ENCODE results near the gene STRADA.

The STRADA gene

GRCh38 chr17:63701868-63702720 lies 39.5 kb downstream of the STRADA start:
- Mint-ChIP-seq H3K36me3 (peaks cover 34 to 54% of the 10 kb centered on the region in 2 donors), H3K4me1 (peaks cover 46 to 76% of the 10 kb centered on the region in 2 donors), H3K27ac (peak overlapping the region; percentile 97), H3K27me3 (no peaks in the 10 kb centered on the region), H3K4me3 (peak overlapping the region; percentile 88 to 90), H3K9me3 (no peaks in the 10 kb centered on the region)
- ATAC-seq (replicated peaks): peak; percentile 9 to 10
- DNase-seq: peak; percentile 40

GRCh38 chr17:63701456-63701820 lies 40.2 kb downstream of the STRADA start:
- DNase-seq: no peak

GRCh38 chr17:63700528-63701455 lies 40.8 kb downstream of the STRADA start:
- H3K9me3 Mint-ChIP-seq: no peaks in the 10 kb centered on the region
- H3K27me3 Mint-ChIP-seq: no peaks in the 10 kb centered on the region
- H3K4me3 Mint-ChIP-seq: peak overlapping the region; percentile 88 to 90
- H3K4me1 Mint-ChIP-seq: peaks cover 55 to 76% of the 10 kb centered on the region in 2 donors
- H3K27ac Mint-ChIP-seq: peak overlapping the region; percentile 97
- ATAC-seq (replicated peaks) (peak; percentile 11 to 14), DNase-seq (peak; percentile 54)
- H3K36me3 Mint-ChIP-seq: peaks cover 43 to 63% of the 10 kb centered on the region in 2 donors

More at GRCh38 chr17:63701456-63701820, 40.2 kb downstream of the STRADA start:
- H3K36me3 Mint-ChIP-seq: peaks cover 41 to 60% of the 10 kb centered on the region in 2 donors
- H3K27me3 Mint-ChIP-seq: no peaks in the 10 kb centered on the region
- no peak for ATAC-seq (replicated peaks)
- H3K27ac Mint-ChIP-seq: peak overlapping the region; percentile 97
- peak overlapping the region; percentile 88 to 90 for H3K4me3 Mint-ChIP-seq
- H3K9me3 Mint-ChIP-seq: no peaks in the 10 kb centered on the region
- peaks cover 51 to 76% of the 10 kb centered on the region in 2 donors for H3K4me1 Mint-ChIP-seq

GRCh38 chr17:63699638-63700527 lies 41.7 kb downstream of the STRADA start, which contains the start of gene LIMD2:
Gene LIMD2 (minus strand): TSS chr17:63700125. CDS start chr17:63699298, 827 bp downstream.
- peak; percentile 69 for DNase-seq
- Mint-ChIP-seq H3K4me1 (peaks cover 54 to 76% of the 10 kb centered on the region in 2 donors), H3K27ac (peak within 1 kb of the TSS; percentile 97), H3K4me3 (peak within 1 kb of the TSS; percentile 95), H3K27me3 (no peaks in the 10 kb centered on the region), H3K36me3 (peaks cover 45 to 66% of the 10 kb centered on the region in 2 donors), H3K9me3 (no peaks in the 10 kb centered on the region)
- peak; percentile 24 to 30 for ATAC-seq (replicated peaks)

GRCh38 chr17:63698886-63699637 lies 42.5 kb downstream of the STRADA start:
- H3K27me3 Mint-ChIP-seq: no peaks in the 10 kb centered on the region
- H3K27ac Mint-ChIP-seq: peak overlapping the region; percentile 97

GRCh38 chr17:63698381-63698885 lies 43.2 kb downstream of the STRADA start:
- Mint-ChIP-seq H3K9me3 (no peaks in the 10 kb centered on the region), H3K36me3 (peaks cover 43 to 72% of the 10 kb centered on the region in 2 donors), H3K27ac (peak overlapping the region; percentile 97), H3K4me1 (peaks cover 54 to 76% of the 10 kb centered on the region in 2 donors), H3K4me3 (peak overlapping the region; percentile 95), H3K27me3 (no peaks in the 10 kb centered on the region)
- DNase-seq: no peak
- no peak for ATAC-seq (replicated peaks)

More at GRCh38 chr17:63698886-63699637, 42.5 kb downstream of the STRADA start:
- Mint-ChIP-seq H3K9me3 (no peaks in the 10 kb centered on the region), H3K36me3 (peaks cover 44 to 72% of the 10 kb centered on the region in 2 donors), H3K4me1 (peaks cover 57 to 76% of the 10 kb centered on the region in 2 donors), H3K4me3 (peak overlapping the region; percentile 95)
- peak; percentile 90 for DNase-seq
- ATAC-seq (replicated peaks): peak; percentile 40 to 52

- DNase-seq: peak; percentile 81
- ATAC-seq (replicated peaks): peak; percentile 48 to 50
- H3K4me1 Mint-ChIP-seq: peaks cover 45 to 75% of the 10 kb centered on the region in 2 donors
These were observed 44.0 kb downstream of the STRADA start for GRCh38 chr17:63697341-63698286.

GRCh38 chr17:63696381-63696961 lies 45.1 kb downstream of the STRADA start:
- peak overlapping the region; percentile 95 for H3K4me3 Mint-ChIP-seq
- H3K27me3 Mint-ChIP-seq: no peaks in the 10 kb centered on the region
- H3K36me3 Mint-ChIP-seq: peaks cover 46 to 65% of the 10 kb centered on the region in 2 donors
- peaks cover 38 to 64% of the 10 kb centered on the region in 2 donors for H3K4me1 Mint-ChIP-seq
- ATAC-seq (replicated peaks) (peak in 1 of 2 donors; percentile 2), DNase-seq (peak; percentile 46)
- H3K27ac Mint-ChIP-seq: peak overlapping the region; percentile 97
- no peaks in the 10 kb centered on the region for H3K9me3 Mint-ChIP-seq

More at GRCh38 chr17:63697341-63698286, 44.0 kb downstream of the STRADA start:
- Mint-ChIP-seq H3K36me3 (peaks cover 45 to 67% of the 10 kb centered on the region in 2 donors), H3K4me3 (peak overlapping the region; percentile 95), H3K27me3 (no peaks in the 10 kb centered on the region), H3K27ac (peak overlapping the region; percentile 97), H3K9me3 (no peaks in the 10 kb centered on the region)

- no peak for ATAC-seq (replicated peaks)
- DNase-seq: no peak
- H3K27me3 Mint-ChIP-seq: no peaks in the 10 kb centered on the region
- peaks cover 34 to 61% of the 10 kb centered on the region in 2 donors for H3K4me1 Mint-ChIP-seq
- peak overlapping the region; percentile 97 for H3K27ac Mint-ChIP-seq
- H3K9me3 Mint-ChIP-seq: no peaks in the 10 kb centered on the region
- H3K4me3 Mint-ChIP-seq: peak overlapping the region; percentile 95
- H3K36me3 Mint-ChIP-seq: peaks cover 46 to 63% of the 10 kb centered on the region in 2 donors
These were observed 45.7 kb downstream of the STRADA start for GRCh38 chr17:63695889-63696288.

- no peak for ATAC-seq (replicated peaks)
- DNase-seq: no peak
- Mint-ChIP-seq H3K36me3 (peaks cover 47 to 69% of the 10 kb centered on the region in 2 donors), H3K27me3 (no peaks in the 10 kb centered on the region), H3K27ac (peak overlapping the region; percentile 97), H3K4me3 (peak overlapping the region; percentile 57 to 66), H3K4me1 (peaks cover 34 to 62% of the 10 kb centered on the region in 2 donors), H3K9me3 (no peaks in the 10 kb centered on the region)
These were observed 46.4 kb downstream of the STRADA start for GRCh38 chr17:63694950-63695773.
